NCI-H524 treated with DMSO at 0.1 percent for 48 hours (cell line): ENCODE results near the gene ESF1.

Experiments
- DNase-seq: peaks from one replicate; lab custom pipeline; 2025; lab: John Stamatoyannopoulos, UW

The ESF1 gene

GRCh38 chr20:13672690-13673089 lies 112.0 kb downstream of the ESF1 start:
- no peak for DNase-seq

DNA sequence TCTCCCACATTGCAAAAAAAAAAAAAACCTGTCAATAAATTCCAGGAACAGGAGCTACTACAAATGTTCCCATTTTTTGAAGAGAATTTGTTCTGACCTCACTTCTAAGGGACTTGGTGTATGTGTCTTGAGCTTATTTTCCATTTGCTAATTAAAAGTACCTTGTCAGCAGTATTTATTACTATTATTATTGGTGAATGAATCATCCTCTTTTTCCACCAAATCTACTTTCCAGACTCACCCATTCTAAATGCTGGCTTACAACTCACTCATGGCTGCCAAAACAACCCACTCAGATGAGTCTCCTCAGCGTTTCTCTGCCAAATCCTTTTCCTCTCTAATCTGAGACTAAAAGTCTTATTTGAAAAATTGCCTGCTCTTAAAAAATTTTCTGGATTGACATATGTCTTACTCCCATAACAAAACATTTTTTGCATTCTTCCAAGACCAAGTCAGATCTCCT lies 112.8 kb downstream of the ESF1 start:
- DNase-seq, result no peak

DNA sequence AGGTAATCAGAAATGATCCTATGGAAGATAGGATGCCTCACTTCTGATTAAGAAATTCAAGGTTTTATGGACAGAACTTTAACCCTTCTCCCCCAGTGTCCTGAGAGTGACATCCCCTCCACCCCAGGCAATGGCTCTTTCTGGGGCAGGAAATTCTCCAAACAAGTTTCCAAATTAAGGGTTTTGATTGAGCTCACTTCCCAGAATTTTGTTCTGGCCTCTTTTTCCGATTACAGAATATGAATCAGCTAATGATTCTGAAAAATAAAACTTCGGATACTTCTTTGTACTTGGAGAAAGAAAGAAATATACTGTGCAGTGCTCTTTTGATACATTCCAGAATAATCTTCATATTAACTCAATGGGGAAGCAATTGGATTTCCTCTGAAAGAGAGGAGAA lies 113.2 kb downstream of the ESF1 start:
- no peak for DNase-seq

- no peak for DNase-seq
Observed at GRCh38 chr20:13670160-13670559, 114.6 kb downstream of the ESF1 start.

DNA sequence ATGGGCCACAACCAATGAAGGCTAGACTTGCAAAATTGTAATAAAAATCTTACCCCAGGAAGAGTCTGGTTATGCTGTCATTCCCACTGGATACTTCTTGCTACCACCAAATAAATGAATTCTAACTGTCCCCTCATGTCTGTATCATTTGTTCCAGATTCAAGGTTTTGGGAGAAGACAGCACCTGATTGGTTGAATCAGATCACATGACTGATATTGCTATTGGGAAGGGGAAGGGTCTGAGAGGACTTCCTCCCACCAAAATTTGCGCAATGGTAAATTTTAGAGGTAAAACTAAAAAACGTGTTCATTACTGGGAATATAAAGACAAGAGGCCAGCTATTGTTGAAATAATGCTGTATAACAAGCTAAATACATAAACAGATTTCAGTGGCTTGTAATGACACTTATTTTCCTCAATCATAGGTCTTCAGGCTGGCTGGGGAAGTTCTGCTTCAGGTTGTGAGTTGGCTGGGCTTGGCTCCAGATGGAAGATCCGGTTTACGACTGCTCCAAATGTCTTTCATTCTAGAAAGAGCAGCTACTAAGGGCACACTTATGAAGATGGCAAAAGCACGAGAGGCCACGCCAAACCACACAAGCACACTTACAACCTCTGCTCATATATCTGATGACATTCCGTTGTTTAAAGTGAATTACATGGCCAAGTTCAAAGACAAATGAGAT lies 118.9 kb downstream of the ESF1 start:
- no peak for DNase-seq
